ENCODE measurements around the gene ABCA7. TPM values are rescaled to one million over a fixed set of nuclear protein-coding genes. Genes with fewer than 3 reads are reported as not detected.
A peak's percentile ranks its signal among the peaks of the same experiment; 100 is the strongest.

ABCA7 gene, protein sequence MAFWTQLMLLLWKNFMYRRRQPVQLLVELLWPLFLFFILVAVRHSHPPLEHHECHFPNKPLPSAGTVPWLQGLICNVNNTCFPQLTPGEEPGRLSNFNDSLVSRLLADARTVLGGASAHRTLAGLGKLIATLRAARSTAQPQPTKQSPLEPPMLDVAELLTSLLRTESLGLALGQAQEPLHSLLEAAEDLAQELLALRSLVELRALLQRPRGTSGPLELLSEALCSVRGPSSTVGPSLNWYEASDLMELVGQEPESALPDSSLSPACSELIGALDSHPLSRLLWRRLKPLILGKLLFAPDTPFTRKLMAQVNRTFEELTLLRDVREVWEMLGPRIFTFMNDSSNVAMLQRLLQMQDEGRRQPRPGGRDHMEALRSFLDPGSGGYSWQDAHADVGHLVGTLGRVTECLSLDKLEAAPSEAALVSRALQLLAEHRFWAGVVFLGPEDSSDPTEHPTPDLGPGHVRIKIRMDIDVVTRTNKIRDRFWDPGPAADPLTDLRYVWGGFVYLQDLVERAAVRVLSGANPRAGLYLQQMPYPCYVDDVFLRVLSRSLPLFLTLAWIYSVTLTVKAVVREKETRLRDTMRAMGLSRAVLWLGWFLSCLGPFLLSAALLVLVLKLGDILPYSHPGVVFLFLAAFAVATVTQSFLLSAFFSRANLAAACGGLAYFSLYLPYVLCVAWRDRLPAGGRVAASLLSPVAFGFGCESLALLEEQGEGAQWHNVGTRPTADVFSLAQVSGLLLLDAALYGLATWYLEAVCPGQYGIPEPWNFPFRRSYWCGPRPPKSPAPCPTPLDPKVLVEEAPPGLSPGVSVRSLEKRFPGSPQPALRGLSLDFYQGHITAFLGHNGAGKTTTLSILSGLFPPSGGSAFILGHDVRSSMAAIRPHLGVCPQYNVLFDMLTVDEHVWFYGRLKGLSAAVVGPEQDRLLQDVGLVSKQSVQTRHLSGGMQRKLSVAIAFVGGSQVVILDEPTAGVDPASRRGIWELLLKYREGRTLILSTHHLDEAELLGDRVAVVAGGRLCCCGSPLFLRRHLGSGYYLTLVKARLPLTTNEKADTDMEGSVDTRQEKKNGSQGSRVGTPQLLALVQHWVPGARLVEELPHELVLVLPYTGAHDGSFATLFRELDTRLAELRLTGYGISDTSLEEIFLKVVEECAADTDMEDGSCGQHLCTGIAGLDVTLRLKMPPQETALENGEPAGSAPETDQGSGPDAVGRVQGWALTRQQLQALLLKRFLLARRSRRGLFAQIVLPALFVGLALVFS (N-terminal part only)
- 10 to 100 TPM in 2 of 3 donors, 1 to 10 TPM in 1; 8.0 to 31.8 (median 26.5) TPM for total RNA-seq

- no peaks in the 10 kb centered on the region for H3K9me3 ChIP-seq
- intact Hi-C loops (cut with DNase I; ENCODE audit: low total_unique reads), result no loop called here
- no peaks in the 10 kb centered on the region for H3K27me3 ChIP-seq
- no peaks in the 10 kb centered on the region for H3K36me3 ChIP-seq
- H3K4me3 ChIP-seq, result peak within 1 kb of the TSS; percentile 44 to 63 (median 62)
- peak; percentile 98 to 99 for DNase-seq (ENCODE audit: low spot score in 2 of 2)
- peaks cover 0 to 13% of the 10 kb centered on the region in 2 donors for H3K4me1 ChIP-seq
- peak within 1 kb of the TSS in 1 of 2 donors; percentile 59 for H3K27ac ChIP-seq
- TF ChIP-seq POLR2AphosphoS5 (IDR thresholded peaks at IDR 0.05) (peak; percentile 62 to 80 (median 72)), POLR2A (IDR thresholded peaks at IDR 0.05) (no peak)
Measured at GRCh38 chr19:1039646-1040475, at the start of gene ABCA7. Gene ABCA7, plus strand, starts transcription at chr19:1040107. Its CDS starts 1,255 bp downstream, at chr19:1041362.

DNA sequence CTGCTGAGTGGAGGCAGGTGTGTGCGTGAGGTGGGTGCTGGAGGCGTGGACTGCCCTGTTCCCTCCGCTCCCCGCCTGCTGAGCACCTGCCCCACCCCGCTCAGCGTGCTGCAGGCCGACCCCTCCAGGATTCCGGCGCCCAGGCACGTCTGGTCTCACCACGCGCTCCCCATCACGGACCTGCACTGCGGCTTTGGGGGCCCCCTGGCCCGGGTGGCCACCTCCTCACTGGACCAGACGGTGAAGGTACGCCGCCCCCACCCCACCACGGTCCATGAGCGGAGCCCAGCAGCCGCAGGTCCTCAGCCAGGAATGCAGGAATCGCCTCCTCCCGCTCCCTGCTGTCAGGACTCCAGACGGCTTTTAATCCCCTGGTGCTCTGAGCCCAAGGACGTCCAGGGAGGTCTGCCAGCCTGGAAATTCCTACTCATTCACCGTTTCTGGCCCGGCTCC lies 49.8 kb upstream of the ABCA7 start:
- H3K4me1 ChIP-seq, result no peaks in the 10 kb centered on the region
- no peak overlapping the region for H3K27ac ChIP-seq
- no peak overlapping the region for H3K4me3 ChIP-seq
- H3K27me3 ChIP-seq, result no peaks in the 10 kb centered on the region
- no peaks in the 10 kb centered on the region for H3K36me3 ChIP-seq
- no peak for DNase-seq (ENCODE audit: low spot score in 2 of 2)
- intact Hi-C loops (cut with DNase I; ENCODE audit: low total_unique reads), result loop anchor here (10.0 kb wide), 1 partner anchor 215 kb away; no protein-coding TSS in a partner anchor
- no peaks in the 10 kb centered on the region for H3K9me3 ChIP-seq
- no peak for TF ChIP-seq CTCF (IDR thresholded peaks at IDR 0.05)
- TF ChIP-seq POLR2AphosphoS5 (IDR thresholded peaks at IDR 0.05), result no peak
- TF ChIP-seq POLR2A (IDR thresholded peaks at IDR 0.05), result no peak

- H3K27me3 ChIP-seq, result peaks cover under 1 to 3% of the 10 kb centered on the region in 2 donors
- H3K9me3 ChIP-seq, result no peaks in the 10 kb centered on the region
- H3K4me3 ChIP-seq, result no peak overlapping the region
- no peak for DNase-seq (ENCODE audit: low spot score in 2 of 2)
- TF ChIP-seq CTCF (IDR thresholded peaks at IDR 0.05), result no peak
- no peak for TF ChIP-seq POLR2AphosphoS5 (IDR thresholded peaks at IDR 0.05)
- H3K36me3 ChIP-seq, result no peaks in the 10 kb centered on the region
- no peaks in the 10 kb centered on the region for H3K4me1 ChIP-seq
- intact Hi-C loops (cut with DNase I; ENCODE audit: low total_unique reads), result loop anchor here (10.0 kb wide), 1 partner anchor 216 kb away; no protein-coding TSS in a partner anchor
- no peak overlapping the region for H3K27ac ChIP-seq
Measured at GRCh38 chr19:990746-991145, 49.2 kb upstream of the ABCA7 start.

DNA sequence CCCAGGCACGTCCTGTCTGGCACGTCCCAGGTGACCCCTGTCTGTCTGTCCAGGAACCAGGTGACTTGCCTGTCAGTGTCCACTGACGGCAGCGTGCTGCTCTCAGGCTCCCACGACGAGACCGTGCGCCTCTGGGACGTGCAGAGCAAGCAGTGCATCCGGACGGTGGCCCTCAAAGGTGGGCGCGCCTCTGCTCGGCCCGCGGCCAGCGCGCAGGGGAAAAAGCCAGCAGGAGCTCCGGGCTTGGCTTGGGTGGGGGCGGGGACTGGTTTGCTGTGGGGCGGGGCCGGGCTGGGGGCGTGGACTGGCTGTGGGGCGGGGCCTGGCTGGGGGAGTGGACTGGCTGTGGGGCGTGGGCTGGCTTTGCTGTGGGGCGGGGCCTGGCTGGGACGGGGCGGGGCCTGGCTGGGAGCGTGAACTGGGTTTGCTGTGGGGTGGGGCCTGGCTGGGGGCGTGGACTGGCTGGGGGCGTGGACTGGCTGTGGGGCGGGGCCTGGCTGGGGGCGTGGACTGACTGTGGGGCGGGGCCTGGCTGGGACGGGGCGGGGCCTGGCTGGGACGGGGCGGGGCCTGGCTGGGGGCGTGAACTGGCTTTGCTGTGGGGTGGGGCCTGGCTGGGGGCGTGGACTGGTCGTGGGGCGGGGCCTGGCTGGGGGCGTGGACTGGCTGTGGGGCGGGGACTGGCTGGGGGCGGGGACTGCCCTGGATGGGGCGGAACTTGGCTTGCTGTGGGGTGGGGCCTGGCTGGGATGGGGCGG lies 48.6 kb upstream of the ABCA7 start:
- intact Hi-C loops (cut with DNase I; ENCODE audit: low total_unique reads), result loop anchor here (10.0 kb wide), 1 partner anchor 217 kb away; no protein-coding TSS in a partner anchor
- Histone ChIP-seq H3K4me1 (no peaks in the 10 kb centered on the region), H3K27ac (no peak overlapping the region), H3K9me3 (no peaks in the 10 kb centered on the region), H3K36me3 (no peaks in the 10 kb centered on the region), H3K4me3 (no peak overlapping the region), H3K27me3 (peaks cover 2 to 9% of the 10 kb centered on the region in 2 donors)
- no peak for TF ChIP-seq POLR2AphosphoS5 (IDR thresholded peaks at IDR 0.05)
- DNase-seq (ENCODE audit: low spot score in 2 of 2), result no peak
